Hepatocyte (in vitro differentiated cells): ENCODE data around the gene CLTB.

Source experiments
- EZH2 ChIP-seq: fragments of 200-600 bp; sonication (generic); IDR thresholded peaks from 2 replicates; pipeline ENCODE4 v1.6.1; 2016; ENCODE audit warnings: antibody characterized with exemption, mild to moderate bottlenecking, borderline replicate concordance
- TF ChIP-seq, protein P1 (sequence below): fragments of 200-600 bp; sonication (generic); IDR thresholded peaks from 2 replicates; pipeline ENCODE4 v1.5.1; 2016; ENCODE audit warnings: antibody characterized with exemption, mild to moderate bottlenecking; ENCODE audit not compliant: poor library complexity

- TF ChIP-seq EZH2, result no peak
- TF ChIP-seq, protein P1, sequence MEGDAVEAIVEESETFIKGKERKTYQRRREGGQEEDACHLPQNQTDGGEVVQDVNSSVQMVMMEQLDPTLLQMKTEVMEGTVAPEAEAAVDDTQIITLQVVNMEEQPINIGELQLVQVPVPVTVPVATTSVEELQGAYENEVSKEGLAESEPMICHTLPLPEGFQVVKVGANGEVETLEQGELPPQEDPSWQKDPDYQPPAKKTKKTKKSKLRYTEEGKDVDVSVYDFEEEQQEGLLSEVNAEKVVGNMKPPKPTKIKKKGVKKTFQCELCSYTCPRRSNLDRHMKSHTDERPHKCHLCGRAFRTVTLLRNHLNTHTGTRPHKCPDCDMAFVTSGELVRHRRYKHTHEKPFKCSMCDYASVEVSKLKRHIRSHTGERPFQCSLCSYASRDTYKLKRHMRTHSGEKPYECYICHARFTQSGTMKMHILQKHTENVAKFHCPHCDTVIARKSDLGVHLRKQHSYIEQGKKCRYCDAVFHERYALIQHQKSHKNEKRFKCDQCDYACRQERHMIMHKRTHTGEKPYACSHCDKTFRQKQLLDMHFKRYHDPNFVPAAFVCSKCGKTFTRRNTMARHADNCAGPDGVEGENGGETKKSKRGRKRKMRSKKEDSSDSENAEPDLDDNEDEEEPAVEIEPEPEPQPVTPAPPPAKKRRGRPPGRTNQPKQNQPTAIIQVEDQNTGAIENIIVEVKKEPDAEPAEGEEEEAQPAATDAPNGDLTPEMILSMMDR, result no peak
These were observed 6.6 kb downstream of the CLTB start for GRCh38 chr5:176409765-176410164.
